Central memory CD8-positive, alpha-beta T cell (primary cell): ENCODE results near the gene MKRN1.
A peak's percentile ranks its signal among the peaks of the same experiment; 100 is the strongest.
"Not testable (repeated sequence)": the region's sequence is repeated elsewhere in the genome, so short reads cannot be mapped to it uniquely, and the experiment has no call there.

Experiments used
- ATAC-seq: fragments of 150-1000 bp; cut with Tn5 transposase; replicated peaks from 2 replicates; pipeline ENCODE4 v1.10.0; 2022; ENCODE audit warnings: mild to moderate bottlenecking, moderate FRiP score, moderate number of reproducible peaks; ENCODE audit not compliant: poor library complexity, severe bottlenecking; ENCODE audit errors: extremely low read depth
- DNase-seq, 2 donors: peaks; one replicate each; pipeline ENCODE4 v3.0.0; 2021; ENCODE audit warnings: low spot score in 2 of 2
- H3K27ac Mint-ChIP-seq: one replicate; pipeline ENCODE4 v1.8.0; 2022; ENCODE audit warnings: low read depth, mild to moderate bottlenecking, moderate library complexity, mixed read lengths
- H3K27me3 Mint-ChIP-seq: one replicate; pipeline ENCODE4 v1.8.0; 2022; ENCODE audit warnings: mixed read lengths
- H3K36me3 Mint-ChIP-seq: one replicate; pipeline ENCODE4 v1.8.0; 2022; ENCODE audit warnings: mild to moderate bottlenecking, moderate library complexity, mixed read lengths; ENCODE audit not compliant: insufficient read depth
- H3K4me1 Mint-ChIP-seq: one replicate; pipeline ENCODE4 v1.8.0; 2022; ENCODE audit warnings: mixed read lengths
- H3K4me3 Mint-ChIP-seq: one replicate; pipeline ENCODE4 v1.8.0; 2022; ENCODE audit warnings: mild to moderate bottlenecking, moderate library complexity, mixed read lengths
- H3K9me3 Mint-ChIP-seq: one replicate; pipeline ENCODE4 v1.8.0; 2022; ENCODE audit warnings: mixed read lengths

Gene MKRN1

GRCh38 chr7:140447841-140448240 lies 31.5 kb downstream of the MKRN1 start:
- H3K27me3 Mint-ChIP-seq: no peaks in the 10 kb centered on the region

GRCh38 chr7:140446467-140446866 lies 32.8 kb downstream of the MKRN1 start:
- ATAC-seq (no peak), DNase-seq (no peak)
- Mint-ChIP-seq H3K27ac (no peak overlapping the region), H3K36me3 (no peaks in the 10 kb centered on the region), H3K9me3 (no peaks in the 10 kb centered on the region), H3K4me1 (peaks cover 5% of the 10 kb centered on the region), H3K4me3 (no peak overlapping the region), H3K27me3 (no peaks in the 10 kb centered on the region)

More at GRCh38 chr7:140447841-140448240, 31.5 kb downstream of the MKRN1 start:
- no peak overlapping the region for H3K27ac Mint-ChIP-seq
- no peaks in the 10 kb centered on the region for H3K9me3 Mint-ChIP-seq
- H3K4me1 Mint-ChIP-seq: peaks cover 19% of the 10 kb centered on the region
- peaks cover 9% of the 10 kb centered on the region for H3K36me3 Mint-ChIP-seq
- no peak for ATAC-seq
- DNase-seq: no peak
- H3K4me3 Mint-ChIP-seq: no peak overlapping the region

- Mint-ChIP-seq H3K27me3 (no peaks in the 10 kb centered on the region), H3K4me3 (no peak overlapping the region), H3K9me3 (no peaks in the 10 kb centered on the region), H3K4me1 (no peaks in the 10 kb centered on the region), H3K27ac (no peak overlapping the region), H3K36me3 (no peaks in the 10 kb centered on the region)
- no peak for ATAC-seq
- no peak for DNase-seq
These were observed 37.8 kb downstream of the MKRN1 start for GRCh38 chr7:140441519-140441918.

- H3K4me1 Mint-ChIP-seq: no peaks in the 10 kb centered on the region
- no peak overlapping the region for H3K4me3 Mint-ChIP-seq
- no peak for DNase-seq
- H3K9me3 Mint-ChIP-seq: no peaks in the 10 kb centered on the region
- H3K27me3 Mint-ChIP-seq: no peaks in the 10 kb centered on the region
- no peaks in the 10 kb centered on the region for H3K36me3 Mint-ChIP-seq
- H3K27ac Mint-ChIP-seq: no peak overlapping the region
- ATAC-seq: no peak
These were observed 38.7 kb downstream of the MKRN1 start for GRCh38 chr7:140440593-140440992.

- no peaks in the 10 kb centered on the region for H3K36me3 Mint-ChIP-seq
- no peak overlapping the region for H3K4me3 Mint-ChIP-seq
- H3K9me3 Mint-ChIP-seq: no peaks in the 10 kb centered on the region
- ATAC-seq: no peak
- no peaks in the 10 kb centered on the region for H3K27me3 Mint-ChIP-seq
- H3K4me1 Mint-ChIP-seq: no peaks in the 10 kb centered on the region
- DNase-seq: no peak
- no peak overlapping the region for H3K27ac Mint-ChIP-seq
These were observed 39.9 kb downstream of the MKRN1 start for GRCh38 chr7:140439359-140439758.

- DNase-seq (no peak), ATAC-seq (no peak)
- H3K27ac Mint-ChIP-seq: no peak overlapping the region
- no peaks in the 10 kb centered on the region for H3K27me3 Mint-ChIP-seq
- no peaks in the 10 kb centered on the region for H3K36me3 Mint-ChIP-seq
- no peaks in the 10 kb centered on the region for H3K9me3 Mint-ChIP-seq
- no peak overlapping the region for H3K4me3 Mint-ChIP-seq
- no peaks in the 10 kb centered on the region for H3K4me1 Mint-ChIP-seq
These were observed 43.9 kb downstream of the MKRN1 start for GRCh38 chr7:140435252-140435895.

- H3K36me3 Mint-ChIP-seq: peaks cover 3% of the 10 kb centered on the region
- H3K9me3 Mint-ChIP-seq: no peaks in the 10 kb centered on the region
- ATAC-seq (no peak), DNase-seq (no peak)
- H3K27ac Mint-ChIP-seq: peak overlapping the region; percentile 14
- H3K4me3 Mint-ChIP-seq: no peak overlapping the region
- H3K4me1 Mint-ChIP-seq: no peaks in the 10 kb centered on the region
- H3K27me3 Mint-ChIP-seq: no peaks in the 10 kb centered on the region
These were observed 45.9 kb downstream of the MKRN1 start for GRCh38 chr7:140433396-140433795.

- Mint-ChIP-seq H3K27ac (no peak overlapping the region), H3K4me3 (no peak overlapping the region)
These were observed 53.2 kb downstream of the MKRN1 start for GRCh38 chr7:140426130-140426529.

GRCh38 chr7:140425718-140426117 lies 53.6 kb downstream of the MKRN1 start:
- Mint-ChIP-seq H3K27me3 (no peaks in the 10 kb centered on the region), H3K4me3 (no peak overlapping the region), H3K9me3 (no peaks in the 10 kb centered on the region), H3K4me1 (no peaks in the 10 kb centered on the region), H3K36me3 (peaks cover 4% of the 10 kb centered on the region), H3K27ac (no peak overlapping the region)
- no peak for DNase-seq
- ATAC-seq: no peak

More at GRCh38 chr7:140426130-140426529, 53.2 kb downstream of the MKRN1 start:
- DNase-seq: no peak
- H3K36me3 Mint-ChIP-seq: peaks cover 4% of the 10 kb centered on the region
- no peak for ATAC-seq
- H3K27me3 Mint-ChIP-seq: no peaks in the 10 kb centered on the region
- H3K4me1 Mint-ChIP-seq: no peaks in the 10 kb centered on the region
- H3K9me3 Mint-ChIP-seq: no peaks in the 10 kb centered on the region

GRCh38 chr7:140423501-140423900 lies 55.8 kb downstream of the MKRN1 start:
- Mint-ChIP-seq H3K36me3 (peaks cover 2% of the 10 kb centered on the region), H3K27ac (no peak overlapping the region), H3K4me3 (no peak overlapping the region), H3K27me3 (no peaks in the 10 kb centered on the region), H3K9me3 (no peaks in the 10 kb centered on the region), H3K4me1 (no peaks in the 10 kb centered on the region)
- ATAC-seq (no peak), DNase-seq (no peak)

- Mint-ChIP-seq H3K36me3 (no peaks in the 10 kb centered on the region), H3K4me1 (no peaks in the 10 kb centered on the region), H3K9me3 (no peaks in the 10 kb centered on the region), H3K4me3 (no peak overlapping the region), H3K27ac (no peak overlapping the region), H3K27me3 (no peaks in the 10 kb centered on the region)
- no peak for DNase-seq
- ATAC-seq: no peak
These were observed 57.8 kb downstream of the MKRN1 start for GRCh38 chr7:140421521-140421920.

- ATAC-seq (no peak), DNase-seq (no peak)
- no peaks in the 10 kb centered on the region for H3K27me3 Mint-ChIP-seq
- H3K4me1 Mint-ChIP-seq: no peaks in the 10 kb centered on the region
- H3K36me3 Mint-ChIP-seq: peaks cover 3% of the 10 kb centered on the region
- H3K4me3 Mint-ChIP-seq: no peak overlapping the region
- no peaks in the 10 kb centered on the region for H3K9me3 Mint-ChIP-seq
- peak overlapping the region; percentile 56 for H3K27ac Mint-ChIP-seq
These were observed 60.7 kb downstream of the MKRN1 start for GRCh38 chr7:140418653-140419052.

GRCh38 chr7:140418156-140418472 lies 61.2 kb downstream of the MKRN1 start:
- not testable (repeated sequence) for H3K9me3 Mint-ChIP-seq, H3K4me3 Mint-ChIP-seq, H3K4me1 Mint-ChIP-seq, ATAC-seq, DNase-seq, H3K36me3 Mint-ChIP-seq, H3K27ac Mint-ChIP-seq, H3K27me3 Mint-ChIP-seq
